ENCODE data around the gene SREK1.

DNA sequence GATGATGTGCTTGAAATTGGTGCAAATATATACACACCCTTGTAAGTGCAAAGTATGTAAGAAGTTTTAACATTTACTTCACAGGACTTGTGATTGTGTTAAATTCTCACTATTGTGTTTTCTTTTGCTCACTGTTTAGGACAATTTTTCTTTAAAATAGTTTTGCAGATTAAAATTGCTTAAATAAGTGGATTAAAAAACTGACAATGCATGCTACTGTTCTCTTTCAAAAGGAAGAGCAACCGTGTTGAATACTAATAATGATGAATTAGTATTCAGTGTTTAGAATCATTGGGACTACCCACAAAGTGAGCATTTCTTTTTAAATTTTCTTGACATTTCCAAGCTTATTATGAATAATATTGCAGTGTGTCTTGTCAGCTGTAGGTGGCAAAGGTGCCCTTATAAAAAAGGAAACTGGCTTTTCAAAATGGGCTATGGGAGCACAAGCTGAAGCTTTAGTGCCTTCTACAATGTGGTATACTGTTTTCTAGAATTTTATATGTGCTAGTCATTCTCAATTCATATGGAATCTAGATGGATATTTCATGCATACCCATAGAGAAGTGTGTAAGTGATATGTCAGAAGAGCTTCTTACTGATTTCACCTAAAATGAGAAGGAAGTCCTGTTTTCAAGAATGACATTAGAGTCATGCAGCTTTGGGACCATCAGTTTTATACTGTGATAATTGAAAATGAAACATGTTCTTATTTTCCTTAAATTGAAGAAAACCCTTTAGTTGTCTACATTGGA lies 35.4 kb downstream of the SREK1 start:
- TF ChIP-seq, protein P1, sequence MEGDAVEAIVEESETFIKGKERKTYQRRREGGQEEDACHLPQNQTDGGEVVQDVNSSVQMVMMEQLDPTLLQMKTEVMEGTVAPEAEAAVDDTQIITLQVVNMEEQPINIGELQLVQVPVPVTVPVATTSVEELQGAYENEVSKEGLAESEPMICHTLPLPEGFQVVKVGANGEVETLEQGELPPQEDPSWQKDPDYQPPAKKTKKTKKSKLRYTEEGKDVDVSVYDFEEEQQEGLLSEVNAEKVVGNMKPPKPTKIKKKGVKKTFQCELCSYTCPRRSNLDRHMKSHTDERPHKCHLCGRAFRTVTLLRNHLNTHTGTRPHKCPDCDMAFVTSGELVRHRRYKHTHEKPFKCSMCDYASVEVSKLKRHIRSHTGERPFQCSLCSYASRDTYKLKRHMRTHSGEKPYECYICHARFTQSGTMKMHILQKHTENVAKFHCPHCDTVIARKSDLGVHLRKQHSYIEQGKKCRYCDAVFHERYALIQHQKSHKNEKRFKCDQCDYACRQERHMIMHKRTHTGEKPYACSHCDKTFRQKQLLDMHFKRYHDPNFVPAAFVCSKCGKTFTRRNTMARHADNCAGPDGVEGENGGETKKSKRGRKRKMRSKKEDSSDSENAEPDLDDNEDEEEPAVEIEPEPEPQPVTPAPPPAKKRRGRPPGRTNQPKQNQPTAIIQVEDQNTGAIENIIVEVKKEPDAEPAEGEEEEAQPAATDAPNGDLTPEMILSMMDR (IDR thresholded peaks at IDR 0.05; ENCODE audit: low read length) = no peak
- TF ChIP-seq EZH2 (optimal IDR thresholded peaks at IDR 0.05; ENCODE audit: low read depth, low read length) = no peak
